Measurements from ENCODE around the gene KCNN2.
A peak's percentile ranks its signal among the peaks of the same experiment; 100 is the strongest.

The KCNN2 gene

GRCh38 chr5:114362977-114363761 is 1.3 kb downstream of the KCNN2 start:
- DNase-seq (ENCODE audit: low spot score): no peak

GRCh38 chr5:114363837-114364236 is 2.0 kb downstream of the KCNN2 start:
- DNase-seq (ENCODE audit: low spot score): peak; percentile 4

- no peak for DNase-seq (ENCODE audit: low spot score)
Measured at GRCh38 chr5:114367029-114367428, 5.2 kb downstream of the KCNN2 start.

GRCh38 chr5:114369680-114370417 is 8.0 kb downstream of the KCNN2 start:
- DNase-seq (ENCODE audit: low spot score): no peak

GRCh38 chr5:114377050-114377844 is 15.4 kb downstream of the KCNN2 start:
- no peak for DNase-seq (ENCODE audit: low spot score)

- no peak for DNase-seq (ENCODE audit: low spot score)
Measured at GRCh38 chr5:114377946-114378345, 16.1 kb downstream of the KCNN2 start.

- no peak for DNase-seq (ENCODE audit: low spot score)
Measured at GRCh38 chr5:114380721-114381120, 18.9 kb downstream of the KCNN2 start.

- no peak for DNase-seq (ENCODE audit: low spot score)
Measured at GRCh38 chr5:114387433-114387832, 25.6 kb downstream of the KCNN2 start.

- no peak for DNase-seq (ENCODE audit: low spot score)
Measured at GRCh38 chr5:114390431-114390830, 28.6 kb downstream of the KCNN2 start.

- no peak for DNase-seq (ENCODE audit: low spot score)
Measured at GRCh38 chr5:114391321-114391720, 29.5 kb downstream of the KCNN2 start.

GRCh38 chr5:114393159-114393558 is 31.3 kb downstream of the KCNN2 start:
- no peak for DNase-seq (ENCODE audit: low spot score)

GRCh38 chr5:114402206-114402605 is 40.3 kb downstream of the KCNN2 start:
- DNase-seq (ENCODE audit: low spot score): no peak

GRCh38 chr5:114407783-114408182 is 45.9 kb downstream of the KCNN2 start:
- no peak for DNase-seq (ENCODE audit: low spot score)

- no peak for DNase-seq (ENCODE audit: low spot score)
Measured at GRCh38 chr5:114408847-114409246, 47.0 kb downstream of the KCNN2 start.

GRCh38 chr5:114411380-114411931 is 49.6 kb downstream of the KCNN2 start:
- DNase-seq (ENCODE audit: low spot score): no peak

- no peak for DNase-seq (ENCODE audit: low spot score)
Measured at GRCh38 chr5:114412510-114413171, 50.8 kb downstream of the KCNN2 start.

GRCh38 chr5:114415760-114416159 is 53.9 kb downstream of the KCNN2 start:
- no peak for DNase-seq (ENCODE audit: low spot score)

- no peak for DNase-seq (ENCODE audit: low spot score)
Measured at GRCh38 chr5:114416254-114416653, 54.4 kb downstream of the KCNN2 start.

- no peak for DNase-seq (ENCODE audit: low spot score)
Measured at GRCh38 chr5:114417519-114417918, 55.6 kb downstream of the KCNN2 start.

GRCh38 chr5:114418176-114419066 is 56.6 kb downstream of the KCNN2 start:
- no peak for DNase-seq (ENCODE audit: low spot score)

- DNase-seq (ENCODE audit: low spot score): no peak
Measured at GRCh38 chr5:114419067-114419388, 57.2 kb downstream of the KCNN2 start.
